ENCODE data around the gene RHBDL1.

Gene RHBDL1

DNA sequence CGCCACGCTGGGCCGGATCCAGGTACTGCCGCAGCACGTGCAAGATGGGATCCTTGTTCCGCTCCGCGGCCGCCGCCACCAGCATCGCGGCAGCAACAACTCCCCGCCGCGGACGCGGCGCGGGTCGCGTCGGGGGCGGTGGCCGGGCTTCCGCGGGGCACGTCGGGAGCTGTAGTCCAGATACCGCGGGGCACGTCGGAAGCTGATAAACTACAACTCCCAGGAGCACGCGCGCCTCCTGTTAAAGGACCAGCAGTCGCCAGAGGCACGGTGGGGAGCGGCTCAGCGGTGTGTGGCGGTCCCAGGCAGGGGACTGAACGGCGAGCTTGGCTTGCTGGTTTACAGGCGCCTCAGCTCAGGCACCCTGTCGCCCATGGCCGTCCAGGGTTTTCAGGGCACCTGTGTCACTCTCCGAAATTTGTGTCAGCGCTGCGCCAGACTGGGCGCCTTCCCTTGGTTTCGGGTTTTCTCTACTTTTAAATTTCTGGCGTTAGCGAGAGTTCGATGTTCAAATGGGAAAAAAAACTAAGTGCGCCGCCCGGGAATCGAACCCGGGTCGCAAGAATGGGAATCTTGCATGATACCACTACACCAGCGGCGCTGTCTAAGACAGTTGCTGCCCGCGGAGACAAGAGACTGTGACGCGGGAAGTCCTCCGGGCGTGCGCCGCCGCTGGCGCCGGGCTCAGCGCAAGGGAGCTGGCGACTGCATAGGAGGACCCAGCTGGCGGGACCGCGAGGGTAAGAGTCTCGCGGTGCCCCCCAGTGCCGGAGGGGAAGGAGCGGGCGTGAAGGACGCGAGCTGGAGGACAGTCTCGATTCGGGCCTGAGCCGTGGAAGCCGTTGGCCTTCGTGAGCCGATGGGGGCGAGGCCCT lies 39.0 kb upstream of the RHBDL1 start, which contains the start of gene METTL26:
METTL26 (minus strand) TSS at position 100 of the 875 bp plus-strand sequence; CDS start at position 85, 15 bp downstream.
- DNase-seq (ENCODE audit: low read depth in 2 of 2): peak; percentile 86 to 88

GRCh38 chr16:637081-638018 lies 38.1 kb upstream of the RHBDL1 start:
- DNase-seq (ENCODE audit: low read depth in 2 of 2): peak; percentile 85 to 87

GRCh38 chr16:638034-638543 lies 37.4 kb upstream of the RHBDL1 start:
- no peak for DNase-seq (ENCODE audit: low read depth in 2 of 2)

- no peak for DNase-seq (ENCODE audit: low read depth in 2 of 2)
Observed at GRCh38 chr16:638836-639235, 36.6 kb upstream of the RHBDL1 start.

GRCh38 chr16:640614-641013 lies 34.9 kb upstream of the RHBDL1 start:
- DNase-seq (ENCODE audit: low read depth in 2 of 2): no peak

DNA sequence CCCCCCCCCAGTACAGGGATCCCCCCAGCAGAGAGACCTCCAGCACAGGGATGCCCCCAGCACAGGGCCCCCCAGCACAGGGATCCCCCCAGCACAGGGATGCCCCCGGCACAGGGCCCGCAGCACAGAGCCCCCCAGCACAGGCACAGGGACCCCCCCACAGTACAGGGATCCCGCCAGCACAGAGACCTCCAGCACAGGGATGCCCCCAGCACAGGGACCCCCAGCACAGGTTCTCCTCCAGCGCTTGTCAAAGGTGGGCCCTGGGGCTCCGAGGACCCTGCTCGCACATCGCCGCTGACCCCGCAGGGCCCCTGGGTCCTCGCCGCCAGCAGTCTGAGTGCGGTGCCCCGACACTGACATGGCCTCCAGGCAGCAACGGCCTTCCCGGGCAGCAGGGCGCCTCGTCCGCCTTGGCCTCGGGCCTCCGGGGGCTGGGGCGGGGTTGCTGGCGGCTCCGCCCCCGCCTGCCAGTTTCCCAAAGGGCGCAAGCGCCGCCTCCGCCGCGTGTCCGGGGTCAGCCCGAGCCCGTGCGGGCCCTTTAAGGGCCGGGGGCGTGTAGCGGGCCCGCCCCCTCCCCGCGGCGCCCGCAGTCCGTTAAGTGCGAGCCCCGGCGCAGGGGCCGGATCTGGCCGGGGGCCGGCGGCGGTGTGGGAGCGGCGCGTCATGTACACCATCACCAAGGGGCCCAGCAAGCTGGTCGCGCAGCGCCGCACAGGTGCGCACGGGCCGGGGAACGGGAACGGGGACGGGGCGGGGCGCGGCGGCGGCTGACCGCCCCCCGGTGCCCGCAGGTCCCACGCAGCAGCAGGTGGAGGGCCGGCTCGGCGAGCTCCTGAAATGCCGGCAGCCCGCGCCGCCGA lies 33.9 kb upstream of the RHBDL1 start, which contains the start of gene MCRIP2:
MCRIP2 (plus strand) TSS at position 503 of the 863 bp plus-strand sequence; CDS start at position 667, 164 bp downstream.
- DNase-seq (ENCODE audit: low read depth in 2 of 2): peak; percentile 75 to 76

- DNase-seq (ENCODE audit: low read depth in 2 of 2): no peak
Observed at GRCh38 chr16:642189-643049, 33.1 kb upstream of the RHBDL1 start.

- no peak for DNase-seq (ENCODE audit: low read depth in 2 of 2)
Observed at GRCh38 chr16:643050-643368, 32.5 kb upstream of the RHBDL1 start.

DNA sequence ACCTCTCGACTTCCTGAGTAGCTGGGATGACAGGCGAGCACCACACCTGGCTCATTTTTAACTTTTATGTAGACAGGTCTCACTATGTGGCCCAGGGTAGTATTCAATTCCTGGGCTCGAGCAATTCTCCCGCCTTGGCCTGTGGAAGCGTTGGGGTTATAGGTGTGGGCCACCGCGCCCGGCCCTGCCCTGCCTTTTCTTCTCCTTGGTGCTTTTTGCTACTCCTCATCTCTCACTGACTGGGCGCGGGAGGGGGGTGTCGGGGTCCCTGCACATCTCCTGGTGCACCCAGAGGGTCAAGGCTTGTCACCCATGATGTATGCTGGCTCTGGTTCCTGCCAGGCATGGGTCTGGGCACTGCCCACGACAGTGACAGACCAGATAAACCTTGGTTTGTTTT lies 30.9 kb upstream of the RHBDL1 start:
- DNase-seq (ENCODE audit: low read depth in 2 of 2): no peak

- no peak for DNase-seq (ENCODE audit: low read depth in 2 of 2)
Observed at GRCh38 chr16:645852-646678, 29.4 kb upstream of the RHBDL1 start.

- no peak for DNase-seq (ENCODE audit: low read depth in 2 of 2)
Observed at GRCh38 chr16:646679-647172, 28.7 kb upstream of the RHBDL1 start.

DNA sequence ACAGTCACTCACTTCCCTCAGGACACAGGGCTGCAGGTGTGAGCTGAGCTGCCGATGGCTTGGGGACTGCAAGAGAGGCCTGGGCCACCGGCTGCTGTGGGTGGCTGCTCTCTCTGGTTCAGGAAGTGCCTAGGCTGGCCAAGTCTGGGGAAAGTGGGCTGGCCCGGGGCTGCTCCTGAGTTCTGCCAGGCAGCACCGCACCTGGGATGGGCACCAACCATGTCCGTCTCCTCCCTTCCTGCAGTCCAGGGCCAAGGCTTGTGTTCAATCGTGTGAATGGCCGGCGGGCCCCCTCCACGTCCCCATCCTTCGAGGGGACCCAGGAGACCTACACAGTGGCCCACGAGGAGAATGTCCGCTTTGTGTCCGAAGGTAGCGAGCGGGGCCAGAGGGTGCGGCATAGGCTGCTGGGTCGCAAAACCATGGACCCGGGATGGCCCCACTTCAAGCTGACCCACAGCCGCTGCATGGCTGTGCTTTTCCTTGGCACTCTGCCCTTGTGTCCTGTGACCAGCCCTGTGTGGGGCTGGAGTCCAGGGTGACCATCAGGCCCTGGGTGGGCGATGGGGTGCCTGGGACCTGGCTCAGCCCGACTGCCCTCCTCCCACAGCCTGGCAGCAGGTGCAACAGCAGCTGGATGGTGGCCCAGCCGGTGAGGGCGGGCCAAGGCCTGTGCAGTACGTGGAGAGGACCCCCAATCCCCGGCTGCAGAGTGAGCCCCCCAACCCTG lies 28.1 kb upstream of the RHBDL1 start:
- DNase-seq (ENCODE audit: low read depth in 2 of 2): no peak

DNA sequence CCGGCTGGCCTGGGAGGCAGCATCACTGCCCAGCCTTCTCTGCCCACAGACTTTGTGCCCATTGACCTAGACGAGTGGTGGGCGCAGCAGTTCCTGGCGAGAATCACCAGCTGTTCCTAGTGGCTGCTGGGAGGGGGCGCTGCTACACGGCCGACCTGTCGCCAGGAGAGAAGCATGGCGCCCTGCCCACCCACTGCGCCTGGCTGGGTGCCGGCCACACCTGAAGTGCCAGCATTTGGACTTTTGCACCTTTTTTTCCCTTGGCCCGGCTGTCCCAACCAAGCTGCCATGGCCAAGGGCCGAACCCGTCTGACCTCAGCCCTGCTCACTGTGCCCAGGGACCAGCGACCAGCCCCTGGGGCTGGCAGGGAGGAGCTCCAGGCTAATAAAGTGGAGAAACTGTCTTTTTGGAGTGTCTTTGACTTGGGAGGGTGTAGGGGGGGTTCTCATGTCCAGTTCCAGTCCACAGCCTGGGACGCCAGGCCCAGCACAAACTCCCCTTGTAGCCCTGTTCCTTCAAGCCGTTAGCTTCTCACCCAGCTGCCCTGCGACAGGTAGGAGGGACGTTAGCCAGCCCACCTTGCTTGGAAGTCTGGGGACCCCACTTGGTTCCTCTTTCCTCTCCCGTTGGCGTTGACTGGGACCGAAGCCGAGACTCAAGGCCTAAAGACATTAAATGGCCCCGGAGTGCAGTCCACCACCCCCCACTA lies 27.2 kb upstream of the RHBDL1 start:
- peak in 1 of 2 donors; percentile 42 for DNase-seq (ENCODE audit: low read depth in 2 of 2)

GRCh38 chr16:648781-649589 lies 26.5 kb upstream of the RHBDL1 start, which contains the start of gene WDR90:
WDR90 (plus strand) TSS chr16:649365; CDS start chr16:649417, 52 bp downstream.
- peak; percentile 92 for DNase-seq (ENCODE audit: low read depth in 2 of 2)

DNA sequence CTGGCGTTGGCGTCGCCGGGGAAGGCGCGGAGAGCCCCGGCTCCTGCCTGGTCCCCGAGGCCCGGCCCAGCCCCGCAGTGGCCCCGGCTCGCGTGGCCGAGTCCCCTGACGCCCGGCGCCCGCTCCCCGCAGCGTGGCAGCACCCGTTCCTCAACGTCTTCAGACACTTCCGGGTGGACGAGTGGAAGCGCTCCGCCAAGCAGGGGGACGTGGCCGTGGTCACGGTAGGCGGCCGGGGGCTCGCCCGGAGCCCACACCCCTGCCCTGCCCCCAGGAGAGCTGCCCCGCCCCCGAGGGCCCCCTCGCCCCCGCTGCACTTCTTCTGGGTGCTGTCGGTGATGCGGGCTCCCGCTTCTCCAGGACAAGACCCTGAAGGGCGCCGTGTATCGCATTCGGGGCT lies 25.8 kb upstream of the RHBDL1 start:
- no peak for DNase-seq (ENCODE audit: low read depth in 2 of 2)

GRCh38 chr16:651844-652243 lies 23.6 kb upstream of the RHBDL1 start:
- no peak for DNase-seq (ENCODE audit: low read depth in 2 of 2)
